Loucy (cell line): Measurements from ENCODE around the gene MMP11.

Source experiments
- CTCF ChIP-seq: fragments of 200-600 bp; sonication (generic); conservative IDR thresholded peaks from 2 replicates; pipeline ENCODE4 v1.5.1; 2014; ENCODE audit warnings: mild to moderate bottlenecking, antibody characterized with exemption, low read length
- EZH2phosphoT487 ChIP-seq: fragments of 200-600 bp; IDR thresholded peaks from 2 replicates; pipeline ENCODE4 v1.6.1; 2018; ENCODE audit warnings: antibody characterized with exemption, mild to moderate bottlenecking, moderate library complexity, borderline replicate concordance

DNA sequence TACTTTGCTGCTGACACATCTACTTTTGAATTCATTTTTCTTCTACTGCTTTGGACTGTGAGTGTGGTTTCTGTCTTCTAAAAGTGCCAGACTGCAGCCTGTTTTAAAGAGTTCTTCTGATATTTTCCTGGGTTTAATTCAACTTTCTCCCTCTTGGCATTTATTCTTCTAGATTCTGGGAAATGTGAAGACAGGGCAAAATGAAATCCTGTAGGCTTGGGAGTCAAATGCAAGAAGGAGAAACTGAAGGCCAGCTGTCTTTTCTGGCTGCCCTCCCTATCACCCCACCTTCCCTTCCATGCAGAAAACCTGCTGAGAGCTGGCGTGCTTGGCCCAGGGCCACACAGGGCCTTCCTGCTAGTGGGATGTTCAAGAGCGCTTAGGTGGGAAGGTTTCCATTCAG, 29.3 kb upstream of the MMP11 start:
- TF ChIP-seq CTCF (no peak), EZH2phosphoT487 (no peak)
